ENCODE data around the gene LMBRD1. TPM values are rescaled to one million over a fixed set of nuclear protein-coding genes. Genes with fewer than 3 reads are reported as not detected.

The LMBRD1 gene
- total and polyA plus RNA-seq, 2 experiments from 2014 or later: 36.7 to 42.0 TPM

GRCh38 chr6:69795469-69796072 lies 1.2 kb downstream of the LMBRD1 start:
- H3K4me2 ChIP-seq (ENCODE audit: unreplicated experiment): peak overlapping the region; percentile 96
- peak overlapping the region; percentile 86 for H3K4me3 ChIP-seq
- no peaks in the 10 kb centered on the region for H3K27me3 ChIP-seq (replicated peaks; ENCODE audit: insufficient read depth)
- peak overlapping the region; percentile 63 for H3K27ac ChIP-seq
- H2AFZ ChIP-seq: peak overlapping the region; percentile 91
- no peaks in the 10 kb centered on the region for H4K20me1 ChIP-seq (ENCODE audit: insufficient read depth)
- no peaks in the 10 kb centered on the region for H3F3A ChIP-seq (ENCODE audit: insufficient read depth)
- no peaks in the 10 kb centered on the region for H3K36me3 ChIP-seq (ENCODE audit: low read depth)
- WGBS, 2 experiments (ENCODE audit: low coverage in 1 of 2, low lambda C conversion rate in 2 of 2, missing lambda C conversion rate in 2 of 2): 25 to 27% methylated on average over 5 of the region's 5 CpGs
- TF ChIP-seq EZH2 (IDR thresholded peaks at IDR 0.05; ENCODE audit: insufficient read depth, poor library complexity, severe bottlenecking) (no peak), EZH2phosphoT487 (IDR thresholded peaks at IDR 0.05; ENCODE audit: insufficient read depth, low read depth) (no peak)
- peaks cover 11% of the 10 kb centered on the region for H3K4me1 ChIP-seq (ENCODE audit: insufficient read depth)
- H3K9ac ChIP-seq: peak overlapping the region; percentile 92
- H3K79me2 ChIP-seq (ENCODE audit: insufficient read depth): peaks cover 44% of the 10 kb centered on the region
- no peaks in the 10 kb centered on the region for H3K9me2 ChIP-seq (ENCODE audit: insufficient read depth)
- no peaks in the 10 kb centered on the region for H3K9me3 ChIP-seq (ENCODE audit: low read depth)
- in situ Hi-C loops (cut with MboI): no loop called here
- peak; percentile 19 for DNase-seq

- in situ Hi-C loops (cut with MboI): no loop called here
- DNase-seq: no peak
- TF ChIP-seq EZH2phosphoT487 (IDR thresholded peaks at IDR 0.05; ENCODE audit: insufficient read depth, low read depth) (no peak), EZH2 (IDR thresholded peaks at IDR 0.05; ENCODE audit: insufficient read depth, poor library complexity, severe bottlenecking) (no peak)
Measured at GRCh38 chr6:69792292-69792691, 4.5 kb downstream of the LMBRD1 start.

GRCh38 chr6:69791065-69791471 lies 5.7 kb downstream of the LMBRD1 start:
- TF ChIP-seq EZH2 (IDR thresholded peaks at IDR 0.05; ENCODE audit: insufficient read depth, poor library complexity, severe bottlenecking) (no peak), EZH2phosphoT487 (IDR thresholded peaks at IDR 0.05; ENCODE audit: insufficient read depth, low read depth) (no peak)
- H3K9me2 ChIP-seq (ENCODE audit: insufficient read depth): no peaks in the 10 kb centered on the region
- H3K27me3 ChIP-seq (replicated peaks; ENCODE audit: insufficient read depth): no peaks in the 10 kb centered on the region
- peaks cover 12% of the 10 kb centered on the region for H3K36me3 ChIP-seq (ENCODE audit: low read depth)
- no peak overlapping the region for H3K4me2 ChIP-seq (ENCODE audit: unreplicated experiment)
- peaks cover 40% of the 10 kb centered on the region for H3K79me2 ChIP-seq (ENCODE audit: insufficient read depth)
- H3K4me1 ChIP-seq (ENCODE audit: insufficient read depth): peaks cover 7% of the 10 kb centered on the region; the same call in 1 of the 2 replicates
- no peaks in the 10 kb centered on the region for H3F3A ChIP-seq (ENCODE audit: insufficient read depth)
- no peak overlapping the region for H3K4me3 ChIP-seq
- no peak overlapping the region for H2AFZ ChIP-seq
- no peak overlapping the region for H3K9ac ChIP-seq
- peak; percentile 47 for DNase-seq
- 33 to 42% methylated on average over 2 of the region's 2 CpGs for WGBS, 2 experiments (ENCODE audit: low coverage in 1 of 2, low lambda C conversion rate in 2 of 2, missing lambda C conversion rate in 2 of 2)
- no peak overlapping the region for H3K27ac ChIP-seq
- no peaks in the 10 kb centered on the region for H3K9me3 ChIP-seq (ENCODE audit: low read depth)
- H4K20me1 ChIP-seq (ENCODE audit: insufficient read depth): no peaks in the 10 kb centered on the region
- in situ Hi-C loops (cut with MboI): no loop called here

More at GRCh38 chr6:69792292-69792691, 4.5 kb downstream of the LMBRD1 start:
- Histone ChIP-seq H3K9me3 (ENCODE audit: low read depth) (no peaks in the 10 kb centered on the region), H3K9me2 (ENCODE audit: insufficient read depth) (no peaks in the 10 kb centered on the region), H3K4me3 (no peak overlapping the region), H3K4me1 (ENCODE audit: insufficient read depth) (peaks cover 10% of the 10 kb centered on the region), H4K20me1 (ENCODE audit: insufficient read depth) (no peaks in the 10 kb centered on the region), H3K36me3 (ENCODE audit: low read depth) (peaks cover 12% of the 10 kb centered on the region), H3K79me2 (ENCODE audit: insufficient read depth) (peaks cover 42% of the 10 kb centered on the region), H3K27ac (no peak overlapping the region), H3K27me3 (replicated peaks; ENCODE audit: insufficient read depth) (no peaks in the 10 kb centered on the region), H3K9ac (no peak overlapping the region), H2AFZ (no peak overlapping the region), H3K4me2 (ENCODE audit: unreplicated experiment) (no peak overlapping the region), H3F3A (ENCODE audit: insufficient read depth) (no peaks in the 10 kb centered on the region)

GRCh38 chr6:69790629-69791028 lies 6.2 kb downstream of the LMBRD1 start:
- H3K4me1 ChIP-seq (ENCODE audit: insufficient read depth): peaks cover 7% of the 10 kb centered on the region; the same call in 1 of the 2 replicates
- H3K9me2 ChIP-seq (ENCODE audit: insufficient read depth): no peaks in the 10 kb centered on the region
- H3K9ac ChIP-seq: no peak overlapping the region
- no peaks in the 10 kb centered on the region for H3F3A ChIP-seq (ENCODE audit: insufficient read depth)
- no peak overlapping the region for H3K4me2 ChIP-seq (ENCODE audit: unreplicated experiment)
- H3K36me3 ChIP-seq (ENCODE audit: low read depth): peaks cover 12% of the 10 kb centered on the region
- WGBS, 2 experiments (ENCODE audit: low coverage in 1 of 2, low lambda C conversion rate in 2 of 2, missing lambda C conversion rate in 2 of 2): 72 to 78% methylated on average over 2 of the region's 2 CpGs
- no peak overlapping the region for H3K4me3 ChIP-seq
- no peaks in the 10 kb centered on the region for H4K20me1 ChIP-seq (ENCODE audit: insufficient read depth)
- H3K27me3 ChIP-seq (replicated peaks; ENCODE audit: insufficient read depth): no peaks in the 10 kb centered on the region
- H3K79me2 ChIP-seq (ENCODE audit: insufficient read depth): peaks cover 35% of the 10 kb centered on the region
- in situ Hi-C loops (cut with MboI): no loop called here
- no peaks in the 10 kb centered on the region for H3K9me3 ChIP-seq (ENCODE audit: low read depth)
- no peak for DNase-seq
- TF ChIP-seq EZH2 (IDR thresholded peaks at IDR 0.05; ENCODE audit: insufficient read depth, poor library complexity, severe bottlenecking): no peak
- no peak for TF ChIP-seq EZH2phosphoT487 (IDR thresholded peaks at IDR 0.05; ENCODE audit: insufficient read depth, low read depth)
- no peak overlapping the region for H2AFZ ChIP-seq
- H3K27ac ChIP-seq: no peak overlapping the region
